Activated T-cell treated with anti-CD3 and anti-CD28 coated beads, Interleukin-2, amount 50 U/mL, for 72 hours (primary cell): Measurements from ENCODE around the gene TNFAIP3. TPM values are rescaled to one million over a fixed set of nuclear protein-coding genes. Genes with fewer than 3 reads are reported as not detected.

ENCODE experiments used
- ATAC-seq, 2 donors: fragments of 150-1000 bp; cut with Tn5 transposase; replicated peaks in 1 of 2; 2 replicates each; pipeline ENCODE4 v1.10.0; 2021; ENCODE audit warnings: moderate library complexity in 2 of 2, mild to moderate bottlenecking in 1 of 2
- DNase-seq, 2 donors: peaks; one replicate each; pipeline ENCODE4 v3.0.0; 2021 to 2022; ENCODE audit warnings: mixed read lengths in 1 of 2
- H3K27ac Mint-ChIP-seq: one replicate; pipeline ENCODE4 v1.8.0; 2022; ENCODE audit warnings: mild to moderate bottlenecking, moderate library complexity, mixed read lengths
- H3K27me3 Mint-ChIP-seq: one replicate; pipeline ENCODE4 v1.8.0; 2022; ENCODE audit warnings: low read depth, mixed read lengths
- H3K36me3 Mint-ChIP-seq, 2 donors: one replicate each; pipeline ENCODE4 v1.8.0; 2022; ENCODE audit warnings: mixed read lengths in 2 of 2, mild to moderate bottlenecking in 1 of 2; ENCODE audit not compliant: insufficient read depth in 2 of 2
- H3K4me1 Mint-ChIP-seq: one replicate; pipeline ENCODE4 v1.8.0; 2022; ENCODE audit warnings: low read depth, mixed read lengths
- H3K4me3 Mint-ChIP-seq, 2 donors: one replicate each; pipeline ENCODE4 v1.8.0; 2022; ENCODE audit warnings: mild to moderate bottlenecking in 2 of 2, mixed read lengths in 2 of 2, moderate library complexity in 2 of 2
- H3K9me3 Mint-ChIP-seq, 2 donors: one replicate each; pipeline ENCODE4 v1.8.0; 2022; ENCODE audit warnings: mixed read lengths in 2 of 2
- total RNA-seq, 2 donors: library from RNA; stranded (reverse); gene quantifications; one replicate each; pipeline ENCODE4 v1.2.3, GENCODE V29; 2022

The TNFAIP3 gene
- total RNA-seq, 2 donors from 2014 or later = 350 to 510 TPM

DNA sequence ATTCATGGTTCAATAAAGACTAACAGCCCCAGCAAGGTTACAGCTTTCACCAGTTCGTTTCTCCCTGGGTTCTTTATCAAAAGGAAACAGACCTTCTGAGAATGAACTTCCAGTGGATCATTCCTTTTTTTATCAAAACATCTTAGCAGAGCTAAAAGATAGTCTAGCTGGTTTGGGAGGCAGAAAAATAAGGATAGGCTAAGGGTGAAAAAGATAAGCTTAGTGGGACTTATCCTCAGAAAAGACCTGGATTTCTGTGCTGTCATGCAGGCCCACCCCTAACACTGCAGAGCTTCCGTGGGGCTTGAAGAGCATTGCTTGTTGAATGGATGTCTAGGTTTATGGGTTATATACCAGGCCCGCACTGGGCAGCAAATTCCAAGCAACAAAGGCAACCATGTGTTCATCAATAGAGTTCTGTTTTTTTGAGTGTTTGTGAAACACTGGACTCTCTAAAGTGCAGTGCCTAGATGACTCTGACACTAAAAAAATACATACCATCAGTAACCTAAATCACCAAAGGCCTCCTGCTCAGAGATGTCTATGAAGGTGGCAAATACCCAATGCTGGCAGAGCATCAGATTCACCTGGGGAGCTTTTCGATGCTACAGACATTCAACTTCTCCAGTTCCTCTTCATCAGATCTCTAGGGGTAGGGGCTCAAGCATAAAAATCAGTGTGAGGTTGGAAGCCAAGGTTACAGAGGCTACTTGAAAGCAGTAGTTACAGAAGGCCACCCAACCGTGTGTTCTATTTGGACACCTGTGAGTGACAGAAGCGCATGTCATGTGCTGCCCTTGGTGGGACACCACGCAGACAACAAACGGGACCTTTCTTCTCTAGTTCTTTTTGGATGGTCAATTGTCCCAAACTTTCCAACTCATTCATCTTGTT, 53.0 kb downstream of the TNFAIP3 start:
- Mint-ChIP-seq H3K4me1 (peaks cover 24% of the 10 kb centered on the region), H3K9me3 (no peaks in the 10 kb centered on the region), H3K36me3 (peaks cover 0 to 2% of the 10 kb centered on the region in 2 donors), H3K4me3 (no peak overlapping the region), H3K27me3 (no peaks in the 10 kb centered on the region), H3K27ac (no peak overlapping the region)
- DNase-seq (no peak), ATAC-seq (no peak)

DNA sequence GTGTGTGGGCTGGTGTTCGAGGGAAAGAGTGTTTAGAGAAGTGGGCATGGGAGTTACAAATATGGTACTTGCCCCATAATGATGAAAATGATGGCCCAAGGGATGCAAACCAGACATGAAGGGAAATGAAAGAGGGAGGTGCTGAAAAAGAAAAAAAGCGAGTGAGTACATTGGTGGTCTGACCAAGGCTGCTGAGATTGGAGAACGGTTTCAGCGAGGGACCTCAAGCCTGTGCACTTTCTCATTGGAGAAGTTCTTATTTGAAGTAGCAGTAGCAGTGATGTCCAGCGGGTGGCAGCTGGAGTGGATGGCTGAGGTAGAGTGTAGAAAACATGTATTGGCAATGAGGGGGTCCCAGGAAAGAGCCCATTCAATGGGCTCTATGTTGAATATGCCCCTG, 54.8 kb downstream of the TNFAIP3 start:
- H3K4me3 Mint-ChIP-seq = no peak overlapping the region
- peaks cover 41% of the 10 kb centered on the region for H3K4me1 Mint-ChIP-seq
- H3K9me3 Mint-ChIP-seq = no peaks in the 10 kb centered on the region
- no peak overlapping the region for H3K27ac Mint-ChIP-seq
- DNase-seq = no peak
- no peaks in the 10 kb centered on the region for H3K27me3 Mint-ChIP-seq
- H3K36me3 Mint-ChIP-seq = no peaks in the 10 kb centered on the region
- no peak for ATAC-seq

DNA sequence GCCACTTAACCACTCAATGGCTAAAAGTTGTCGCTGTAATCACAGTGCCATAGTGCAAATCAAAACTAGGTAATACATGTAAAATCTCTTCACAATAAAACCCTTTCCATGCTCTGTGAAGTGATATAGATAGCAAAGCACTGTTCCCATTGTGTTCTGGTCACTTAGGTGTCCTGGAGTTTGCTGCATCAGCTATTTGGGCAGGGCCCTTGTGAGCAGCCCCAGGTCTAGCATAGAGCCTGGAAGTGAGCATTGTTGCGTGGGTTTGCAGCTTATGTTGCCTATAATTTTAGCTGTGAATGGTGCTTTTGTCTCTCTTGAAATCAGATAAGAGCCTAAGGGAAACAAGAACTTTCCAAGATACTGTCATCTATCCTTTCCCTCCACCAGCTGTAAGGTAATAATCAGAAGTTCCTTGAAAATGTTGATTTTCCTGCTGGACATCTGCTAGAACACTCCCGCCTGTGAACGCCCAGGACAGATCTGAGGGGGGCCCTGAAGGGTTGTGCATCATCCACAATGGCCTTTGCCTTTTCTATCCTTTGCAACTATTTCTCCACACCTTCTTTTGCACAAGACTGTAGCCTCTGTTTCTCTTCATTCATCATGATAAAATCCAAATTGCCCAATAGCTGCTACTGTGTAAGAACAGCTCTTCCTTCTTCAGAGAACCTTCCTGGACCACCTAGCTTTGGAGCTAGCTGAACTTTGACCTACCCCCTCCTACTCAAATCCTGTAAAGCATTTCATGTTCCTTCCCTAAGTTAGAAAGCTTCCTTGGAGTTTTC, 57.0 kb downstream of the TNFAIP3 start:
- DNase-seq = no peak
- no peaks in the 10 kb centered on the region for H3K9me3 Mint-ChIP-seq
- H3K4me3 Mint-ChIP-seq = no peak overlapping the region
- H3K27ac Mint-ChIP-seq = no peak overlapping the region
- H3K36me3 Mint-ChIP-seq = no peaks in the 10 kb centered on the region
- no peak for ATAC-seq
- H3K4me1 Mint-ChIP-seq = peaks cover 59% of the 10 kb centered on the region
- no peaks in the 10 kb centered on the region for H3K27me3 Mint-ChIP-seq

DNA sequence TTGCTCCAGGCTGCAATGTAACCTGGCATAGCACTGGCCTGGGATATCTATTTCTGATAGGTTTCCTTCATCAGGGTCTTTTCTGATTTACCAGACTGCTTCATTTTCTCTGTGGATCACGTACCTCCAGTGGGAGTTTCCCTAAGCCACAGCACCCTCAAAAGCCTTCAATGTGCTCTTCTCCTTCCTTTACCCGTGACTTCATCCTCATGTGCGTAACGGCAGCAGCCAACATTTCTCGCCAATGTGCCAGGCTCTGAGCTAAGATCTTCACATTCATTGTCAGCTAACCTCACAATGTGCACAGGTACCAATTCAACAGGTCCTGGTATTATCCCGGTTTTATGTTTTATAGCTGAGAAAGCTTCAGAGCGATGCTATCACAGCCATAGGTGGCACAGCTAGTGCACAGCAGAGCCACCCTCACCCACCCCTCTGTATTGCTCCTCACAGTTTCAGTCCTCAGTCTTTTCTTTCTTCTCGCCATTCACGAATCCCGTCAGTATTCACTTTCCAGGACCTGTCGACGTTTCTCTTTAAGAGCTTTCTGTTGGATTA, 58.2 kb downstream of the TNFAIP3 start:
- no peak overlapping the region for H3K27ac Mint-ChIP-seq

GRCh38 chr6:137926207-137926731, 59.2 kb downstream of the TNFAIP3 start:
- H3K36me3 Mint-ChIP-seq = no peaks in the 10 kb centered on the region
- ATAC-seq (no peak), DNase-seq (peak; percentile 42 to 60)
- no peaks in the 10 kb centered on the region for H3K9me3 Mint-ChIP-seq
- peak overlapping the region; percentile 70 for H3K27ac Mint-ChIP-seq
- H3K4me1 Mint-ChIP-seq = peaks cover 64% of the 10 kb centered on the region
- H3K4me3 Mint-ChIP-seq = peak overlapping the region; percentile 76 to 82
- H3K27me3 Mint-ChIP-seq = no peaks in the 10 kb centered on the region

More for the DNA sequence above, 58.2 kb downstream of the TNFAIP3 start:
- H3K9me3 Mint-ChIP-seq = no peaks in the 10 kb centered on the region
- no peak for ATAC-seq
- no peaks in the 10 kb centered on the region for H3K36me3 Mint-ChIP-seq
- no peak overlapping the region for H3K4me3 Mint-ChIP-seq
- no peak for DNase-seq
- no peaks in the 10 kb centered on the region for H3K27me3 Mint-ChIP-seq
- peaks cover 63% of the 10 kb centered on the region for H3K4me1 Mint-ChIP-seq

GRCh38 chr6:137926985-137927384, 59.9 kb downstream of the TNFAIP3 start:
- Mint-ChIP-seq H3K4me1 (peaks cover 71% of the 10 kb centered on the region), H3K4me3 (peak overlapping the region; percentile 76 to 82), H3K9me3 (no peaks in the 10 kb centered on the region), H3K36me3 (no peaks in the 10 kb centered on the region), H3K27me3 (no peaks in the 10 kb centered on the region), H3K27ac (peak overlapping the region; percentile 77)
- ATAC-seq (no peak), DNase-seq (no peak)

DNA sequence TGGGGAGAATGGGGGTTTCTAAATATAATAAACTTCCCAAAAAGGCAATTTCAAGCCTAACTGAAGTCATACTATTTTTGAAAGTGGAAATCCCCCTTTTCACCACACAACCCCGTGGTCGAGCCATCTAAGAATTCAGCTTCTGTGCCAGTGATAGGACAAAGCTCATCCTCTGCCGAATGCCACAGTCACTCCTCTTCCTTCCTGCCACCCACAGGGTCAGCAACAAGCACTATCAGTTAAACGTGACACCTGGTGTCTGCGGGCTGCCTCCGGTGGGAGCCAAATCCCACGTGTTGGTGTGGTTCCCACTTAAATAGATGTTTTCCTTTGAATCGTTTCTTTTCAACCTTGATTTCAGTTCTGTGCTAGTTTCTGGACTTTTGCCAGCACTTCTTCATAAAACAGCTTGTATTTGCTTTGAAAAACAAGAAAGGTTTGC, 60.7 kb downstream of the TNFAIP3 start:
- ATAC-seq (peak; percentile 99), DNase-seq (peak; percentile 79 to 83)
- no peaks in the 10 kb centered on the region for H3K27me3 Mint-ChIP-seq
- H3K9me3 Mint-ChIP-seq = no peaks in the 10 kb centered on the region
- H3K27ac Mint-ChIP-seq = peak overlapping the region; percentile 77
- H3K4me1 Mint-ChIP-seq = peaks cover 78% of the 10 kb centered on the region
- H3K4me3 Mint-ChIP-seq = peak overlapping the region; percentile 76 to 82
- no peaks in the 10 kb centered on the region for H3K36me3 Mint-ChIP-seq

DNA sequence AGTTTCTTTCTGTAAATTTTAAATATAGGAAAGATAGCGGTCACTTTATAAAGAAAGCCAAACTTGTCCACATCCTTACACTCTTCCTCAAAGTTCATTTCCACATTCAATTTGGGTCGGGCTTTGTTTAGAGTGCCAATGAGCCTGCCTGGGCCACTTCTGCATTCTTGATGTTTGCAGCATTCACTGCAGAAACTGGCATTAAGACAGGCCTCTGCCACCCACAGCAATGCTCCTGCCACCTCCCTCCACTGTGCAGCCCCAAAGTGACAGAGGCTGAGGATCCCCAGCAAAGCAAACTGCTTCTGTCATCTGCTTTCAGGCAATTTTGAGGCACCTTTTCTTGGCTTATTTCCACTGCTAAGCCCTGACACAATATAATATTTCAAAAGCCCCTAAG, 61.2 kb downstream of the TNFAIP3 start:
- H3K27me3 Mint-ChIP-seq = no peaks in the 10 kb centered on the region
- no peaks in the 10 kb centered on the region for H3K36me3 Mint-ChIP-seq
- DNase-seq (peak in 1 of 2 donors; percentile 27), ATAC-seq (peak; percentile 44 to 50)
- H3K9me3 Mint-ChIP-seq = no peaks in the 10 kb centered on the region
- peak overlapping the region; percentile 76 to 82 for H3K4me3 Mint-ChIP-seq
- peaks cover 79% of the 10 kb centered on the region for H3K4me1 Mint-ChIP-seq
- H3K27ac Mint-ChIP-seq = peak overlapping the region; percentile 77

DNA sequence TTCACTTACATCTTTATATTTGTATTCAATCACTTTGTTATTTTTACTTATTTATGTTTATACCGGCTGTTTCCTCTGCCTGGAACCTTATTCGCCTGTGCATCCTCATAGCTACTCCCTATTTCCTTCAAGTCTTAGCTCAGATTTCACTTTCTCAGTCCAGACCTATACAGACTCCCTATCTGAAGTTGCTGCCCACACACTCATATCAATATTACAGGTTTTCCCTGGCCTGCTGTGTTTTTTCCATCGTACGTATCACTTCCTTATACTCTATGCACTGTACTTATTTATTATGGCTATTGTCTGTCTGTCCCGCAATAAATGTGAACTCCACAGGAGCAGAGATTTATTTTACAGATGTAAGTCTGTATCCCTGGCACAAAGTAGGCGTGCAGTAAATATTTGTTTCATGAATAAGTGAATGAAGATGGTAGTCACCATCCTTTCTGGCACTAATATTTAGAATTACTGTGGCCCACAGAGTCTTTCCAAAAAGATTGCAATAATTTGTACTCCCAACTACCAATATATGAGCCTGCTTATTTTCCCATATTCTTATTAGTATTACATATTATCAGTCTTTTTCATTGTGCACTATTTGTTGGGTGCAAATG, 64.9 kb downstream of the TNFAIP3 start:
- Mint-ChIP-seq H3K27ac (no peak overlapping the region), H3K4me1 (peaks cover 56% of the 10 kb centered on the region), H3K9me3 (peaks cover 3 to 6% of the 10 kb centered on the region in 2 donors), H3K36me3 (peaks cover 3 to 13% of the 10 kb centered on the region in 2 donors), H3K27me3 (no peaks in the 10 kb centered on the region), H3K4me3 (no peak overlapping the region)
- ATAC-seq (no peak), DNase-seq (no peak)

Other genes starting within 250 kb of the TNFAIP3 start
- 1 to 10 TPM; 4.6 to 8.5 TPM for gene PERP, start 240.2 kb downstream of the TNFAIP3 start, total RNA-seq